Endodermal cell (in vitro differentiated cells): ENCODE measurements around the gene PFDN6. TPM values are rescaled to one million over a fixed set of nuclear protein-coding genes. Genes with fewer than 3 reads are reported as not detected.

Experiments used
- DNase-seq: peaks from one replicate; pipeline ENCODE4 v3.0.0-alpha.2; 2017
- H3K27ac ChIP-seq: 2 replicates; pipeline ENCODE4 v1.5.1; 2013; ENCODE audit warnings: mild to moderate bottlenecking, low read depth, low read length, moderate library complexity
- H3K27me3 ChIP-seq: 2 replicates; pipeline ENCODE4 v1.6.1; 2013; ENCODE audit warnings: mild to moderate bottlenecking, low read length, moderate library complexity; ENCODE audit not compliant: insufficient read depth, control insufficient read depth, poor library complexity, severe bottlenecking
- H3K36me3 ChIP-seq: 2 replicates; pipeline ENCODE4 v1.7.0; 2013; ENCODE audit warnings: mild to moderate bottlenecking, low read length, moderate library complexity; ENCODE audit not compliant: control insufficient read depth, insufficient read depth
- H3K4me1 ChIP-seq: one replicate; pipeline ENCODE4 v1.7.0; 2013; ENCODE audit warnings: low read length; ENCODE audit not compliant: control insufficient read depth, insufficient read depth
- H3K4me3 ChIP-seq: 2 replicates; pipeline ENCODE4 v1.5.1; 2013; ENCODE audit warnings: mild to moderate bottlenecking, low read length, moderate library complexity
- H3K9ac ChIP-seq: 2 replicates; pipeline ENCODE4 v1.6.1; 2013; ENCODE audit warnings: mild to moderate bottlenecking, low read length, moderate library complexity; ENCODE audit not compliant: poor library complexity, severe bottlenecking; ENCODE audit errors: extremely low read depth
- H3K9me3 ChIP-seq: 2 replicates; pipeline ENCODE4 v1.6.1; 2013; ENCODE audit warnings: mild to moderate bottlenecking, low read length, moderate library complexity; ENCODE audit not compliant: control insufficient read depth
- H3K27ac Mint-ChIP-seq: 2 replicates; pipeline ENCODE4 v1.8.0; 2020; ENCODE audit warnings: mixed read lengths
- H3K27me3 Mint-ChIP-seq: 2 replicates; pipeline ENCODE4 v1.8.0; 2021; ENCODE audit warnings: mild to moderate bottlenecking, mixed read lengths; ENCODE audit not compliant: insufficient read depth
- H3K36me3 Mint-ChIP-seq: 2 replicates; pipeline ENCODE4 v1.8.0; 2020; ENCODE audit warnings: low read depth, mixed read lengths
- H3K4me1 Mint-ChIP-seq: 2 replicates; pipeline ENCODE4 v1.8.0; 2020; ENCODE audit warnings: mixed read lengths
- H3K4me3 Mint-ChIP-seq: 2 replicates; pipeline ENCODE4 v1.8.0; 2020; ENCODE audit warnings: mild to moderate bottlenecking, moderate library complexity, mixed read lengths
- H3K9me3 Mint-ChIP-seq: 2 replicates; pipeline ENCODE4 v1.8.0; 2020; ENCODE audit warnings: mild to moderate bottlenecking, mixed read lengths
- CTCF ChIP-seq: fragments of 200-600 bp; sonication (generic); conservative IDR thresholded peaks from 2 replicates; pipeline ENCODE4 v1.5.0; 2021; ENCODE audit warnings: antibody characterized with exemption, mild to moderate bottlenecking
- WGBS, 2 experiments: methylation state at CpG; one replicate each; pipeline versions ENCODE4 v1.1.5 to v1.1.7; 2013; ENCODE audit warnings: missing lambda C conversion rate in 2 of 2, mixed read lengths in 1 of 2; ENCODE audit not compliant: insufficient coverage in 1 of 2, insufficient read length in 1 of 2; 5-methylcytosine and 5-hydroxymethylcytosine counted together
- total RNA-seq, 2 donors: library from RNA; stranded (reverse); fragmentation: NEBNext Ultra II Directional in 1 of 2; extraction: Animal tissue kit (Norgen Biotek cat#: 25700) in 1 of 2; gene quantifications; 2 replicates in 1 of 2; 3 replicates in 1 of 2; pipeline ENCODE4 v1.2.1, GENCODE V29; 2021

Gene PFDN6
- total RNA-seq, 2 donors from 2014 or later: 69.9 to 86.4 TPM

GRCh38 chr6:33306356-33306755, 17.0 kb downstream of the PFDN6 start:
- no peak overlapping the region for H3K27ac Mint-ChIP-seq

GRCh38 chr6:33312361-33313104, 23.1 kb downstream of the PFDN6 start:
- H3K4me1 Mint-ChIP-seq: peaks cover 28% of the 10 kb centered on the region
- WGBS, 2 experiments: 6 to 11% methylated on average over 18 to 29 of the region's 29 CpGs
- H3K4me3 ChIP-seq: peak overlapping the region; percentile 75
- peaks cover 4% of the 10 kb centered on the region for H3K36me3 Mint-ChIP-seq
- DNase-seq: peak; percentile 92
- no peaks in the 10 kb centered on the region for H3K9me3 Mint-ChIP-seq
- H3K4me3 Mint-ChIP-seq: peak overlapping the region; percentile 74
- H3K36me3 ChIP-seq: no peaks in the 10 kb centered on the region
- peaks cover 13% of the 10 kb centered on the region for H3K27me3 Mint-ChIP-seq
- peak overlapping the region; percentile 31 for H3K9ac ChIP-seq
- no peaks in the 10 kb centered on the region for H3K4me1 ChIP-seq
- H3K9me3 ChIP-seq: no peaks in the 10 kb centered on the region
- no peak overlapping the region for H3K27ac ChIP-seq
- peak; percentile 17 for TF ChIP-seq CTCF
- H3K27me3 ChIP-seq: peaks cover 20% of the 10 kb centered on the region
- peak overlapping the region; percentile 48 for H3K27ac Mint-ChIP-seq

More at GRCh38 chr6:33306356-33306755, 17.0 kb downstream of the PFDN6 start:
- Histone ChIP-seq H3K4me3 (no peak overlapping the region), H3K4me1 (no peaks in the 10 kb centered on the region), H3K36me3 (no peaks in the 10 kb centered on the region), H3K27ac (no peak overlapping the region), H3K9me3 (no peaks in the 10 kb centered on the region), H3K27me3 (no peaks in the 10 kb centered on the region), H3K9ac (no peak overlapping the region)
- Mint-ChIP-seq H3K36me3 (peaks cover 2% of the 10 kb centered on the region), H3K4me1 (no peaks in the 10 kb centered on the region), H3K9me3 (no peaks in the 10 kb centered on the region), H3K27me3 (no peaks in the 10 kb centered on the region), H3K4me3 (no peak overlapping the region)
- no peak for TF ChIP-seq CTCF
- 92 to 93% methylated on average over 4 of the region's 4 CpGs for WGBS, 2 experiments
- no peak for DNase-seq

- DNase-seq: peak; percentile 86
- H3K4me1 ChIP-seq: no peaks in the 10 kb centered on the region
- no peaks in the 10 kb centered on the region for H3K36me3 ChIP-seq
- peaks cover 28% of the 10 kb centered on the region for H3K4me1 Mint-ChIP-seq
- no peak for TF ChIP-seq CTCF
- H3K9me3 ChIP-seq: no peaks in the 10 kb centered on the region
- H3K4me3 ChIP-seq: peak overlapping the region; percentile 75
- peaks cover 5% of the 10 kb centered on the region for H3K36me3 Mint-ChIP-seq
- H3K27ac ChIP-seq: no peak overlapping the region
- peaks cover 13% of the 10 kb centered on the region for H3K27me3 Mint-ChIP-seq
- H3K27ac Mint-ChIP-seq: peak overlapping the region; percentile 85
- no peaks in the 10 kb centered on the region for H3K9me3 Mint-ChIP-seq
- H3K9ac ChIP-seq: peak overlapping the region; percentile 31
- peaks cover 20% of the 10 kb centered on the region for H3K27me3 ChIP-seq
- peak overlapping the region; percentile 74 for H3K4me3 Mint-ChIP-seq
- 1 to 6% methylated on average over 7 to 33 of the region's 33 CpGs for WGBS, 2 experiments
Measured at GRCh38 chr6:33313105-33313708, 23.8 kb downstream of the PFDN6 start.
